Thymus (tissue), 11 donors: ENCODE data around the gene PCARE. TPM values are rescaled to one million over a fixed set of nuclear protein-coding genes. Genes with fewer than 3 reads are reported as not detected.
"Not testable (repeated sequence)": the region's sequence is repeated elsewhere in the genome, so short reads cannot be mapped to it uniquely, and the experiment has no call there.

Experiments used
- DNase-seq, 9 donors: peaks; one replicate each; pipeline ENCODE4 v3.0.0-alpha.2; 2013; ENCODE audit warnings: low spot score in 9 of 9, low read depth in 6 of 9, missing footprints in 1 of 9
- H3K27ac ChIP-seq, 2 donors: one replicate each; pipeline ENCODE4 v1.5.1; 2013; ENCODE audit warnings: control low read depth in 1 of 2, low read depth in 1 of 2, low read length in 1 of 2, mild to moderate bottlenecking in 1 of 2, moderate library complexity in 1 of 2
- H3K27me3 ChIP-seq, 2 donors: one replicate each; pipeline ENCODE4 v1.5.1; 2013; ENCODE audit warnings: low read length in 1 of 2; ENCODE audit not compliant: control insufficient read depth in 2 of 2, insufficient read depth in 1 of 2
- H3K36me3 ChIP-seq, 2 donors: one replicate each; pipeline ENCODE4 v1.5.1; 2013; ENCODE audit warnings: low read length in 1 of 2, mild to moderate bottlenecking in 1 of 2, moderate library complexity in 1 of 2; ENCODE audit not compliant: control insufficient read depth in 2 of 2, insufficient read depth in 2 of 2
- H3K4me1 ChIP-seq, 2 donors: one replicate each; pipeline ENCODE4 v1.5.1; 2013; ENCODE audit warnings: low read length in 2 of 2; ENCODE audit not compliant: control insufficient read depth in 2 of 2, insufficient read depth in 2 of 2
- H3K4me3 ChIP-seq, 2 donors: one replicate each; pipeline ENCODE4 v1.5.1; 2013; ENCODE audit warnings: low read length in 2 of 2, control low read depth in 1 of 2, mild to moderate bottlenecking in 1 of 2
- H3K9me3 ChIP-seq, 2 donors: one replicate each; pipeline ENCODE4 v1.5.1; 2013; ENCODE audit warnings: low read length in 1 of 2, mild to moderate bottlenecking in 1 of 2; ENCODE audit not compliant: control insufficient read depth in 2 of 2, insufficient read depth in 1 of 2
- WGBS: extraction: QIAGEN DNeasy Blood & Tissue Kit; methylation state at CpG from one replicate; pipeline ENCODE4 v1.1.7; 2013; 5-methylcytosine and 5-hydroxymethylcytosine counted together
- polyA plus RNA-seq: library from polyadenylated mRNA; stranded (reverse); fragments of 200-250 nt; gene quantifications from one replicate; pipeline ENCODE4 v1.2.3, GENCODE V29; 2013
- total RNA-seq: library from RNA; stranded (reverse); fragments of 120-200 nt; gene quantifications from one replicate; pipeline ENCODE4 v1.2.4, GENCODE V29; 2013
- donor health status: healthy.

PCARE gene
- total and polyA plus RNA-seq, 2 donors: 0.02 to 0.09 TPM

DNA sequence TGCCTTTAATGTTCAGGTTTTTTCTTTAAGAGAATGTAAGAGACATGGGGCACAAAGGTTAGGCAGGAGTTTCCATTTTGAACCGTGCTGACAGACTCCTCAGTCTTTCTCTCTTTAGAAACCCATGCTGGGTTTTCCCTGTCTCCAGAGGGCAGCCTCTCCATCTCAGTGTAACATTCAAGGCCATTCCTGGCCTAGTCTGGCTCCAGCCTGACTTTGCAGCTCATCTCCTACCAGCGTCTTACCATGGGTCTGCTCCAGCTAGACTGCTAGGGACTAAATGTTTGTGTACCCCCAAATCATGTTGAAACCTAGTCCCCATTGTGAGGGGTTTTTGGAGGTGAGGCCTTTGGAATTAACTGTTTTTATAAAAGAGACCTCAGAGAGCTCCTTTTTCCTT lies 31.1 kb upstream of the PCARE start:
- H3K27me3 ChIP-seq: no peaks in the 10 kb centered on the region
- H3K4me3 ChIP-seq: no peak overlapping the region
- WGBS: 67% methylated on average over 2 of the region's 2 CpGs
- DNase-seq: no peak
- H3K9me3 ChIP-seq: no peaks in the 10 kb centered on the region
- no peak overlapping the region for H3K27ac ChIP-seq
- H3K4me1 ChIP-seq: peaks cover 6% of the 10 kb centered on the region in 2 donors
- H3K36me3 ChIP-seq: no peaks in the 10 kb centered on the region

GRCh38 chr2:29104688-29105087 lies 30.4 kb upstream of the PCARE start:
- Histone ChIP-seq H3K27me3 (no peaks in the 10 kb centered on the region), H3K9me3 (no peaks in the 10 kb centered on the region), H3K4me3 (no peak overlapping the region), H3K4me1 (peaks cover 6% of the 10 kb centered on the region in 2 donors), H3K27ac (no peak overlapping the region), H3K36me3 (no peaks in the 10 kb centered on the region)
- DNase-seq: no peak
- 91% methylated on average over 5 of the region's 5 CpGs for WGBS

DNA sequence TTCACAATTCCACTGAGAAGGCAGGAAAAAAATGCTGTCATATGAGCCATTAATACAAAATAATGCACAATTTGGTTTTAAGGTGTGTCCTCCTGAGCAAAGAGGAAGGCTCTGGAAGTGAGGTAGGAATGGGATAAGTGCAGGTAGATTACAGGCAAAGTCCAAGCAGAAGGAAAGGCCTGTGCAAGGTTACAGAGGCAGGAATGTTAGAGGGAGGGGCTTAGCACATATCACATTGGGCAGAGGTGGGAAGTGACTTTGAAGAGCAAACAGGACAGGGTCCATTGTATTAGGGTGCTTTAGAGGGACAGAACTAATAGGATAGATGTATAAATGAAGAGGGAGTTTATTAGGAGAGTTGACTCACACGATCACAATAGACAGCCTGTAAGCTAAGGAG lies 26.2 kb upstream of the PCARE start:
- no peaks in the 10 kb centered on the region for H3K36me3 ChIP-seq
- 97% methylated on average over 1 of the region's 1 CpG for WGBS
- H3K4me1 ChIP-seq: peaks cover 3 to 4% of the 10 kb centered on the region in 2 donors
- no peak overlapping the region for H3K4me3 ChIP-seq
- H3K27me3 ChIP-seq: no peaks in the 10 kb centered on the region
- DNase-seq: no peak
- no peak overlapping the region for H3K27ac ChIP-seq
- no peaks in the 10 kb centered on the region for H3K9me3 ChIP-seq

DNA sequence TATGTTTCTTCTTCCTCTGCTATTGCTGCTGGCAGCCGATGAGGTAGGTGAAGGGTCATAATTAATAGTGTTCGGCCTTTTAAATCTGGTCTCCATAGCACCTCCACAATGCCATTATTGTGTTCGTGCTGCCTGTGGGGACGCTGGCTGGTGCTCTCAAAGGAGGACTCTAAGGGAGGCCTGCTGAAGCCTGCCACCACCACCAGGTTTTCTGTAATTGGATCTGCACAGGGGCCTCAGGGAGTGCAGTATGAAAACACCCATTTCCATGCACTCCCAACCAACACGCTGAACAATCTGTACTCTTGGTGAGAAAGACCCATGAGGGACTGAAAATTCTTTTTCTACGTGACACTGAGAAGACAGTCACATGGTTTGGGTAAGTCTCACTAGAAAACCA lies 23.2 kb upstream of the PCARE start:
- no peaks in the 10 kb centered on the region for H3K27me3 ChIP-seq
- no peaks in the 10 kb centered on the region for H3K4me1 ChIP-seq
- WGBS: 93% methylated on average over 6 of the region's 6 CpGs

GRCh38 chr2:29096969-29097368 lies 22.6 kb upstream of the PCARE start:
- Histone ChIP-seq H3K27me3 (no peaks in the 10 kb centered on the region), H3K27ac (no peak overlapping the region), H3K36me3 (no peaks in the 10 kb centered on the region), H3K9me3 (no peaks in the 10 kb centered on the region), H3K4me1 (no peaks in the 10 kb centered on the region), H3K4me3 (no peak overlapping the region)
- no peak for DNase-seq
- 96% methylated on average over 8 of the region's 8 CpGs for WGBS

More for the DNA sequence above, 23.2 kb upstream of the PCARE start:
- DNase-seq: no peak
- H3K9me3 ChIP-seq: no peaks in the 10 kb centered on the region
- no peaks in the 10 kb centered on the region for H3K36me3 ChIP-seq
- H3K27ac ChIP-seq: no peak overlapping the region
- H3K4me3 ChIP-seq: no peak overlapping the region

DNA sequence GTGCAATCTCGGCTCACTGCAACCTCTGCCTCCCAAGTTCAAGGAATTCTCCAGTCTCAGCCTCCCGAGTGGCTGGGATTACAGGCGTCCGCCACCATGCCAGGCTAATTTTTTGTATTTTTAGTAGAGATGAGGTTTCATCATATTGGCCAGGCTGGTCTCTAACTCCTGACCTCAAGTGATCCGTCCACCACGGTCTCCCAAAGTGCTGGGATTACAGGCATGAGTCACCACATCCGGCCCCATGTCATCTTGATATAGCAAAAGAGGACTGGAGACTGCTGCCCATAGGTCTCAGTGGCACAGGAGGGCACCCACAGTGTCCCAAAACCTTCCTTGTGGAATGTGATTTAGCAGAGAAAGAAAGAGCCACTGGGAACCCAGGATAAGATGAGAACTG lies 16.0 kb upstream of the PCARE start:
- not testable (repeated sequence) for H3K27me3 ChIP-seq, H3K4me3 ChIP-seq, DNase-seq, H3K9me3 ChIP-seq, H3K4me1 ChIP-seq, H3K27ac ChIP-seq, H3K36me3 ChIP-seq
- WGBS: 96% methylated on average over 7 of the region's 7 CpGs

DNA sequence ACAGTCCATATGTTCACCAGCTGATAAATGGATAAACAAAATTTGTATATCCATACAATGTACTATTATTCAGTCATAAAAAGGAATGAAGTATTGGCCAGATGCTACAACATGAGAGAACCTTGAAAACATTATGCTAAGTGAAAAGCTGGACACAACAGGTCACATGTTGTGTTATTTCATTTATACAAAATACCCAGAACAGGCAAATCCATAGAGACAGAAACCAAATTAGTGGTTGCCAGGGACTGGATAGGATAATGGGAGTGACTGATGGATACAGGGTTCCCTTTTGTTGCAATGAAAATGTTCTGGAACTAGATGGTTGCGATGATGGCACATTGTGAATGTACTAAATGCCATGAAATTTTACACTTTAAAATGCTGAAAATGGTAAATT lies 10.2 kb upstream of the PCARE start:
- Histone ChIP-seq H3K27me3 (no peaks in the 10 kb centered on the region), H3K4me3 (no peak overlapping the region), H3K36me3 (no peaks in the 10 kb centered on the region), H3K9me3 (peaks cover 5 to 16% of the 10 kb centered on the region in 2 donors), H3K27ac (no peak overlapping the region), H3K4me1 (no peaks in the 10 kb centered on the region)
- WGBS: 99% methylated on average over 1 of the region's 1 CpG
- no peak for DNase-seq

GRCh38 chr2:29082804-29083495 lies 8.6 kb upstream of the PCARE start:
- Histone ChIP-seq H3K36me3 (no peaks in the 10 kb centered on the region), H3K4me3 (no peak overlapping the region), H3K4me1 (no peaks in the 10 kb centered on the region), H3K27ac (no peak overlapping the region), H3K9me3 (peaks cover 5 to 16% of the 10 kb centered on the region in 2 donors), H3K27me3 (no peaks in the 10 kb centered on the region)
- WGBS: 96% methylated on average over 5 of the region's 5 CpGs
- DNase-seq: no peak

DNA sequence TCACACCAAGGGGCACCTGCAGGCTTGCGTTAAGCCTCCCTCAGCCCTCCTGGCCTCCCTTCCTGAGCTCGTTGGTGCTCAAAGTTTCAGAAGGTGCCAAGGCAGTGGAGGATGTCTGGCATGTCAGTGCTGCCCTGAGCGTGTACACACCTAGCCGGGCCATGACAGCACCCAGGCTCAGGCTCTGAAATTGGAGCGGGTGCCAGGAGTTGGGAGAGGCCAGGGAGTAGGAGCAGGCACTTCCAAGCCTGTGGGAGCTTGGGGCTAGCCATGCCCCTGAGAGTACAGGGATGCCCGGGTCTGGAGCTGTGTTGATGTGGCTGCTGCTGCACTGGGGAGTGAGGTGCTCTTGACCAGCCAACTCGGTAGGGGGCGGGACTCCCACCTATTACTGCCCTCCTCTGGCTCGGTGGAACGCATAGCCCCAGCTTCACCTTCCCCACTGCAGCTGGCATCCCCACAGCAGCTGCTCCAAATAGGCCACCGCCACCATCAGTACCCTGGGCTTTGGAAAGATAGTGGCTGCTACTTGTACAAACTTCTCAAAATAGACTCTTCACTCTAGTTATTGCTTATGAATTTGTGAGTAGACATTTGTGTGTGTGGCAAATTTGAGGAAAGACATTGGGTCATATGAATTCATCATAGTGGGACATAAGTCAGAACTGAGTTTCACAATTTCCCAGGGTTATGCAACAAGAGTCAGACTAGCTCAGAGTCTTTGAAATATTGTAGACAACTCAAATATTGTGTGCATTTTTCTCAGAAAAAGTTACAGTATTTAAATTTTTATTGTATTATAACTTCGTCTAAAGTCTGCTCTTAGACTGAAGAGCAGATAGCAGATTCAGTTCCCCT lies 6.8 kb upstream of the PCARE start:
- no peak for DNase-seq
- Histone ChIP-seq H3K27me3 (no peaks in the 10 kb centered on the region), H3K4me1 (no peaks in the 10 kb centered on the region), H3K36me3 (no peaks in the 10 kb centered on the region), H3K4me3 (no peak overlapping the region), H3K9me3 (peaks cover 5 to 16% of the 10 kb centered on the region in 2 donors), H3K27ac (no peak overlapping the region)
- 93% methylated on average over 12 of the region's 12 CpGs for WGBS
